Fibroblast of upper back skin (primary cell): ENCODE data around the gene LRRC8C.
"Not testable (repeated sequence)": the region's sequence is repeated elsewhere in the genome, so short reads cannot be mapped to it uniquely, and the experiment has no call there.

ENCODE experiments used
- DNase-seq: peaks from one replicate; pipeline ENCODE4 v3.0.0-alpha.2; 2013

LRRC8C gene

DNA sequence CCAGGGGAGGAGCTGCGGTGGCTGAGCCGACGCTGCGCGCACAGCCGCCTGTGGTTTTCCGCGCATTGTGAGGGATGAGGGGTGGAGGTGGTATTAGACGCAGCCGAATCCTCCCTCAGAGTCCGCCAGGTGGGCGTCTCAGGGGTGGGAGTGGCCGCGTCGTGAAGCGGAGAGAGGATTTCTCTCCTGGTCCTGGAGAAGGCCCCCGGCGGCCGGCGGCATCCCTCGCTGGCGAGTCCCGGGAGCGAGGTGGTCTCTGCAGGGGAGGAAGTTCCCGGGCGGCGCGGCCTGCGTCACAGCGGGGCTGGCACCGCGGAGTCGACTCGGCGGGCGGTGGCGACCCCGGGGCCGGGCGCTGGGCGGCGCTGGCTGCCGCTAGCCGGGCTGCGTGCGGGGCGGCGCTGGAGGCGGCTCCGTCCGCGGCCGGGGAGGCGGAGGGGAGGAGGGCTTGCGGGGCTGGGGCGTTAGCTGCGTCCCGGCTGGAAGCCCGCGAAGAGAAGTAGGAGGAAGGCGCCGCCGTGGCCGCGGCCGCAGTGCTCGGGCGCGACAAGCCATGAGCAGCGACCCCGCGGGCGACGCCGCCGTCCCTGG is at the start of gene LRRC8C:
TSS of gene LRRC8C (plus strand) at position 464 of the 591 bp plus-strand sequence. CDS start 53,354 bp downstream, outside the sequence.
- peak; percentile 75 for DNase-seq

DNA sequence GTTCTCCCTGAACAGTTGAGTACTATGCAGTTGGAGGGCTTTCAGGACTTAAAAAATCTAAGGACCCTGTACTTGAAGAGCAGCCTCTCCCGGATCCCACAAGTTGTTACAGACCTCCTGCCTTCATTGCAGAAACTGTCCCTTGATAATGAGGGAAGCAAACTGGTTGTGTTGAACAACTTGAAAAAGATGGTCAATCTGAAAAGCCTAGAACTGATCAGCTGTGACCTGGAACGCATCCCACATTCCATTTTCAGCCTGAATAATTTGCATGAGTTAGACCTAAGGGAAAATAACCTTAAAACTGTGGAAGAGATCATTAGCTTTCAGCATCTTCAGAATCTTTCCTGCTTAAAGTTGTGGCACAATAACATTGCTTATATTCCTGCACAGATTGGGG is 48.7 kb upstream of the LRRC8C start:
- no peak for DNase-seq

- DNase-seq, result no peak
These were observed 48.1 kb upstream of the LRRC8C start for GRCh38 chr1:89584781-89585180.

DNA sequence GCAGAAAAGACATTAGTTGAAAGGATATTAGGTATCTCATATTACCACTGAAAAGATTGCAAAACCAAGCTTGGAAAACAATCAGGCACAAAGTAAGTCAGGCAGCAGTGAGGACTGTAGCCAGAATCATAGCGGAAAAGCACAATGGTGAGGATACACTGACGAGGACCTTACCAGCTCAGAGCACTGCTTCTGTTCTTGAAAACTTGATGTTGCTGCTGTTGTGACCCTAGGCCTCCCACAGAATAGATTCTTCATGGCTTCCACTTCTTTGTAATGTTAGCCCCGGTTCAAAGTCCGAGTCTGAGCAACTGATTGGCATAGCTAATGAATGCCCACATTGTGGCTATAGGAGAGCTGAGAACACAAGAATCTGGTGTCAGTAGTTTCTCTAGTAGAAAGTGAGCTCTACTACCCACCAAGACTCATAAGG is 45.2 kb upstream of the LRRC8C start:
- DNase-seq, result no peak

- no peak for DNase-seq
These were observed 44.4 kb upstream of the LRRC8C start for GRCh38 chr1:89588480-89588879.

DNA sequence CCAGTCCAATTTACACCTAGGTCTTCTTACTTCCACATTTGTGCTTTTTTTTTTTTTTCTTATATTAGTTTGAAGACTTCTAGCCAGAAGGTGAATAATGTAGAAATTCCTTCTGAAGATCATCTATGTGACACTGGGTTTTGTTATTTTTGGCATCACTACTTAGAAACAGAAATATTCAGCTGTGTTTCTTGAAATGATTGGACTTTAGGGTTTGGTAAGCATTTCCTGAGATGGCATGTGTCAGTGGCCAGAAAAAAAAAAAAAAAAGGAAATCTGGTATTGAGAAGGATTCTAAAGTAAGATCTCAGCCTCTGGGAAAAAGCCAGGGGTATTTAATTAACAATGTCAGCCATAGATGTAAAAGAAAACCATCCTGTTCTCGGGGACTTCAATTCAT is 43.4 kb upstream of the LRRC8C start:
- DNase-seq, result peak; percentile 53

DNA sequence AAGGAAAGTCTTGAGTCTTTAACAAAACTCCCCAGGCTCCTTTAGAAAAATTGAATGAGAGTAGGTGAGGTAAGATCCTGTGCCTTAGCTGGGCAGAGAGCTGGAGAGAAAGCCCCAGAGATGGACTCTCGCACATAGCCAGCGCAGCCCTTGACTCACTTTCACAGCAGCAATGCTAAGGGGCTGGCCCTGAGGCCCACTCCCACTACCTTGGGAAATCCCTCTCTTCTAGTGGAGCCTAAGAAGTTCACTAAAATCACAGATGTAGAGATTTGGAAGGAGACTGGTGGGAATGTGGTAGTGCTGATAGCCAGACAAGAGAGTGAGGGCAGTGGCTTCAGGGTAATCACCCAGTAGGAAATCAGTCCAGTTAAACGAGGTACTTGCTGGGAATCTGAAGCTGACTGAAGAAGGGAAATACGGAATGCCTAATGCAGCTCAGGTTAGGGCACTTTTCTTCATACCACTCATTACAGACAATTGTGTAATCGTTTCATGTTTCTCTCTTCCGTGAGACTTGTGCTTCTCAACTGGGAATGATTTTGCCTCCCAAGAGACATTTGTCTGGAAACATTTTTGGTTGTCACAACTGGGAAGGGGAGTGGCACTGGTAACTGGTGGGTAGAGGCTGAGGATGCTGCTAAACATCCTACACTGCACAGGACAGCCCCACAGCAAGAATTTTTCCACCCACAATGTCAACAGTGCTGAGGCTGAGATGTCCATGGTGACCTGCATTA is 42.4 kb upstream of the LRRC8C start:
- no peak for DNase-seq

GRCh38 chr1:89592861-89593302 is 40.0 kb upstream of the LRRC8C start:
- DNase-seq, result not testable (repeated sequence)

GRCh38 chr1:89594096-89594740 is 38.7 kb upstream of the LRRC8C start:
- no peak for DNase-seq

GRCh38 chr1:89596698-89597097 is 36.2 kb upstream of the LRRC8C start:
- no peak for DNase-seq

DNA sequence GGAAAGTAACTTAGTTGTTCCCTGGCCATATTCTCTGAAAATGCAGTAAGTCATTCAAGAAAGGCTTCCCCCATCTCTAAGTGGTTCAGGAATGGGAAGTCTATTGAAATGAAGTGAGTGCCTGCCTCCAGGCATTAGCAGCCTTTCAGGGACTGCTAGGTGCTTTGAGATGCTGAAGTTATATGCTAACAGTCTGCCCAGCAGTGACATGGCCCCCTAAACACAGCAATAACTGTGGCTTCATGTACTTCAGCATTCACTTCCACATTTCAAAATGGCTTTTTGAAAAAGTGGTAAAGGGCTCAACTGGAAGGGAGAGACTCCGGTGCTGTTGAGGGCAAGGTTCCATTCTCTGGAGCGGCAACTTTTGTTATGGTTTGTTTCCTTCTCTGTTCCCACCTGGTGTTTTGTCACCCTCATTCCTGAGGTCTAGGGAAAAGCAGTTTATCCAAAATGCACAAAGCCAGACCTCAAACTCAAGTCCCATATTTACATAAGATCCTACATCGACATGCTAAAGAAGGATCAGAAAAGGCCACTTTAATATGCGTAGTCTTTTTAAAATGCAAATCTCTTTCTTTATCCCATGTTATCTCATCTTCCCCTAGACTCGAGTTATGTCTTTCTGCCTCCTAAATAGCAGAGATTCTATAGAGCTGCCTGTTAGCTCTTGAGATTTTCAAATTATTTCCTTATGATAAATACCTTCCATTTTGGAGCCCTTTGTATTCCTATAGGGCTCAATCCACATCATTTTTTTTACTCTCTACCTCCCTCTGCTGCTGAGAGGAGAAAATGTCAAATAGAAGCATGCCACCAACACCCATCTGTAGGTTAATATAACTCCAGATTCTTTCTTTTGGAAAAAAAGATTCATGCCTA is 34.2 kb upstream of the LRRC8C start:
- peak; percentile 47 for DNase-seq

- DNase-seq, result no peak
These were observed 33.6 kb upstream of the LRRC8C start for GRCh38 chr1:89599332-89599630.

- DNase-seq, result no peak
These were observed 32.3 kb upstream of the LRRC8C start for GRCh38 chr1:89600451-89601224.

- no peak for DNase-seq
These were observed 30.0 kb upstream of the LRRC8C start for GRCh38 chr1:89602871-89603404.

GRCh38 chr1:89603651-89604413 is 29.1 kb upstream of the LRRC8C start:
- DNase-seq, result peak; percentile 47

- no peak for DNase-seq
These were observed 28.5 kb upstream of the LRRC8C start for GRCh38 chr1:89604414-89604735.

DNA sequence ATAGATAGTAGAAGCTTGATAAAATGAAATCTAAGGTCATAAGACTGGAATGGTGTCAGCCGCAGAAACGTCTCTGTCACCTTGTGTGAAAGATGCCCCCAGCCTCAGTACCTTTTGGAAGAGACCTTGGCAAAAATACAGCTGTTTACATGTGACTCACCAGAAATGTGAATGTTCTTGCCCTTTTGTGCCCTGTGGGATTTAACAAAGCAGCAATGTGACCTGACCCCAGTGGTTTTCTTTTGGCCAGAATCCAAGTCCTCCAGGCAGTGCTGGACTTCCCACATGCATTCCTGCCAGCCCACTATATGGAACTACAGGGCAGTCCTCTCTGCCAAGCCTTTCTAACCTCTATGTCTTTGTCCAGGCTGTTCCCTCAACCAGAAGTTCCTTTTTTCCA is 27.2 kb upstream of the LRRC8C start:
- DNase-seq, result peak; percentile 46

DNA sequence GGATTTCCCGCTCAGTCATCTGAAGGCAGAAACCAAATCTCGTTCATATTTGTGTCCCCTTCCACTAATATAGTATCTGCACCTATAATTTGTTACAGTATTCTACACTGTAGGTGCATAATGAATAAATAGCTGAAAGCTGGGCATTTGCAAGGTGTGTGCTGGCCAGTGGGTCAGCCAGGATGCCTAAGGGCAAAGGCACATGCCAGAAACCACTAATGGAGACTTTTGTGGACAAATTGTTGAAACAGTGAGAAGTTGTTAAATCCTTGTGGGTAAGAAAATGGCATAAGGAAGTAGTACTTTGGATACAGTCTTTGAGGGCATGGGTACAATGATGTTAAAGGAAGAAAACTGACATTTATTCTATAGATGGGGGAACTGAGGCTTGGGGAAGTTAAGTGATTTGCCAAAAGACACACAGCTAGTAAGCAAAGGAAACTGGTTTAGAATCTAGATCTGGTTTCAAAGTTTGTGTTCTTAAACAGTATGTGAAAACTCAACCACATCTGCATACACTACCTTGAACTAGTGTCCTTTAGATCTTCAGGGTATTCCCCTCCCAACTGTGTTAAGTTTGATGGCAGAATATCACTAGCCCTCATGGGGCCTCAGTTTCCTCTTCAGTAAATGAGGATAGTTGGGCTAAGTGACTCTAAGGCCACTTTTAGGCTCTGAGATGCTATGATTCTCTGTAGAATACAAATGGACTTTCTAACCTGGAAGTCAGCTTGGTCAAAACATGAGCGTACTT is 26.5 kb upstream of the LRRC8C start:
- no peak for DNase-seq

DNA sequence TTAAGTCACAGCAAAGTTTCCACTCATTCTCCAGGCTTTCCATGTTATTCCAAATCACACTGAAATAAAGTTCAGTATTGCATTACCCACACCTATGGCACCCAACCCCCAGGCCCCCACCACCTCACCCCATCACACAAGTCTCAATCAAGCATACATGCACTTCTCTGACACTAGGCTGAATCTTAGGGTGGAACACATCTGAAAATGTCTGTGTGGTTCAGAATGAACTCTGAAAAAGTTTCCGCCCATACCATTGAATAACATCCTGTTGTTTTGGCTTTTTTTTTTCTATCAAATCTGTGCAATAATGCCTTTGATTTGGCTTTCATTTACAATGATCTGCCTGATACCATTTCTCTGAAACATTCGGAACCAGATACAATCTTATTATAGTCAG is 25.8 kb upstream of the LRRC8C start:
- DNase-seq, result no peak

DNA sequence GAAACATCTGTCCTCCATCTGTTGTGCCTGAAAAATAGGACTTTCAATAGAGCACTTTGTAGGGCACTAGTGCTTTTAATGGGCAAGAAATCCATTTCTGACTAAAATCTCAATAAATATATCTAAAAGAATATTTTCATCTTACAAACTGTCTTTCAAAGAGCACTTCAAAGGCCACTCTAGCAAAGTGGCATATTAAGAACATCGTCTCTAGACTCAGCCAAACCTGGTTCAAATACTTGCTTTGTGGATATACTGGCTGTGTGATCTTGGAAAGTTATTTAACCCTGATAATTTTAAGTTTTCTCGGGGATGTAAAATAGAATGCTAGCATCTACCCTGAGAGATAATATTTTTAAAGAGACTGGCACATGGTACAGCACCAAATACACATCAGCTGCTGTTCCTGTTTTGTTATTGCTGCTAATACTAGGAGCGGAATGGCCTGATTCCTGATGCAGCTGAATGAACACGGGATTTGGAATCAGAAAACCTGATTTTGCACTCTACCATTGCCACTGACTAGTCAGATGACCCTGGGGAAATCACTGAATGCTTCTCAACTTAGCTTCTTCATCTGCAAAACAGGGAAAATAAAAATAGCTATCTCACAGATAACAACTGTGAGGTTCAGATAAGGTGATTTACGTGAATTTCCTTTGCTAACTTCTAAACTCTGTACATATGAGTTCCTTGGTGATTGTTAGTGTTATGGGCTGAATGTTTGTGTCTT is 25.2 kb upstream of the LRRC8C start:
- DNase-seq, result no peak
